Liver (tissue), 9 donors: ENCODE results near the gene CCM2. TPM values are rescaled to one million over a fixed set of nuclear protein-coding genes. Genes with fewer than 3 reads are reported as not detected.

Source experiments
- DNase-seq: peaks from one replicate; pipeline ENCODE4 v3.0.0-alpha.2; 2017; ENCODE audit warnings: low spot score
- H3K27ac ChIP-seq, 2 donors: one replicate each; pipeline ENCODE4 v1.7.0; 2013; ENCODE audit warnings: inconsistent platforms in 2 of 2, low read length in 2 of 2, control low read depth in 1 of 2, low read depth in 1 of 2, mild to moderate bottlenecking in 1 of 2
- H3K27me3 ChIP-seq, 4 donors: one replicate each; pipeline versions ENCODE4 v1.6.1 to v1.7.0; 2013; ENCODE audit warnings: low read length in 3 of 4, inconsistent platforms in 1 of 4, mild to moderate bottlenecking in 1 of 4, moderate library complexity in 1 of 4; ENCODE audit not compliant: control insufficient read depth in 4 of 4, insufficient read depth in 4 of 4
- H3K36me3 ChIP-seq, 4 donors: one replicate each; pipeline versions ENCODE4 v1.6.1 to v1.7.0; 2013; ENCODE audit warnings: low read length in 3 of 4, mild to moderate bottlenecking in 3 of 4, low read depth in 1 of 4, moderate library complexity in 1 of 4; ENCODE audit not compliant: control insufficient read depth in 4 of 4, insufficient read depth in 3 of 4
- H3K4me1 ChIP-seq, 4 donors: one replicate each; pipeline versions ENCODE4 v1.6.1 to v1.7.0; 2013; ENCODE audit warnings: low read length in 3 of 4, mild to moderate bottlenecking in 3 of 4, moderate library complexity in 1 of 4; ENCODE audit not compliant: control insufficient read depth in 4 of 4, insufficient read depth in 4 of 4
- H3K4me3 ChIP-seq, 3 donors: one replicate each; pipeline versions ENCODE4 v1.6.1 to v1.7.0; 2013; ENCODE audit warnings: low read length in 3 of 3, control low read depth in 1 of 3, low read depth in 1 of 3, mild to moderate bottlenecking in 1 of 3
- H3K9ac ChIP-seq, 2 donors: one replicate each; pipeline ENCODE4 v1.7.0; 2013; ENCODE audit warnings: low read length in 2 of 2, mild to moderate bottlenecking in 2 of 2, moderate library complexity in 2 of 2, control low read depth in 1 of 2, low read depth in 1 of 2
- H3K9me3 ChIP-seq, 4 donors: one replicate each; pipeline versions ENCODE4 v1.6.1 to v1.7.0; 2013; ENCODE audit warnings: low read length in 3 of 4; ENCODE audit not compliant: control insufficient read depth in 4 of 4
- EGR1 ChIP-seq, 2 donors: IDR thresholded peaks; 2 replicates each; pipeline ENCODE4 v1.6.1; 2016 to 2018; ENCODE audit warnings: antibody characterized with exemption in 2 of 2, low read depth in 2 of 2
- FOXA1 ChIP-seq: IDR thresholded peaks from 2 replicates; pipeline ENCODE4 v1.6.1; 2016; ENCODE audit warnings: antibody characterized with exemption
- FOXA2 ChIP-seq: IDR thresholded peaks from 2 replicates; pipeline ENCODE4 v1.6.1; 2016; ENCODE audit warnings: antibody characterized with exemption
- GABPA ChIP-seq, 2 donors: IDR thresholded peaks in 1 of 2; conservative IDR thresholded peaks in 1 of 2; 2 replicates each; pipeline ENCODE4 v1.6.1; 2016; ENCODE audit warnings: antibody characterized with exemption in 2 of 2, mild to moderate bottlenecking in 1 of 2, moderate library complexity in 1 of 2
- HNF4A ChIP-seq, 2 donors: conservative IDR thresholded peaks; 2 replicates each; pipeline ENCODE4 v1.6.1; 2016; ENCODE audit warnings: antibody characterized with exemption in 2 of 2, mild to moderate bottlenecking in 2 of 2
- JUND ChIP-seq, 2 donors: IDR thresholded peaks; 2 replicates each; pipeline ENCODE4 v1.6.1; 2016; ENCODE audit warnings: antibody characterized with exemption in 2 of 2
- NR2F2 ChIP-seq: IDR thresholded peaks from 2 replicates; pipeline ENCODE4 v1.6.1; 2016; ENCODE audit warnings: antibody characterized with exemption
- RAD21 ChIP-seq, 2 donors: IDR thresholded peaks; 2 replicates each; pipeline ENCODE4 v1.6.1; 2016; ENCODE audit warnings: antibody characterized with exemption in 2 of 2, mild to moderate bottlenecking in 2 of 2
- RXRA ChIP-seq, 2 donors: IDR thresholded peaks; 2 replicates each; pipeline ENCODE4 v1.6.1; 2017 to 2018; ENCODE audit warnings: antibody characterized with exemption in 2 of 2, mild to moderate bottlenecking in 1 of 2
- SP1 ChIP-seq: IDR thresholded peaks from 2 replicates; pipeline ENCODE4 v1.6.1; 2018; ENCODE audit warnings: antibody characterized with exemption, mild to moderate bottlenecking
- TAF1 ChIP-seq: conservative IDR thresholded peaks from 2 replicates; pipeline ENCODE4 v1.6.1; 2016; ENCODE audit warnings: antibody characterized with exemption, mild to moderate bottlenecking
- YY1 ChIP-seq: IDR thresholded peaks from 2 replicates; pipeline ENCODE4 v1.6.1; 2016; ENCODE audit warnings: antibody characterized with exemption, mild to moderate bottlenecking
- WGBS: extraction: QIAGEN DNeasy Blood & Tissue Kit; methylation state at CpG from one replicate; pipeline ENCODE4 v1.1.7; 2013; 5-methylcytosine and 5-hydroxymethylcytosine counted together
- polyA plus RNA-seq, 2 donors: library from polyadenylated mRNA; stranded (reverse) in 1 of 2; unstranded in 1 of 2; fragments of 200-250 nt in 1 of 2; fragments of >200 nt in 1 of 2; fragmentation: Nextera tagmentation in 1 of 2; extraction: Ambion mirVana in 1 of 2; gene quantifications; one replicate each; pipeline versions ENCODE4 v1.2.1 to v1.2.3, GENCODE V29; 2013 to 2015
- total RNA-seq, 2 donors: library from RNA; depleted of rRNA; stranded (reverse); fragments of >200 nt; gene quantifications; one replicate each; pipeline ENCODE4 v1.2.3, GENCODE V29; 2014
- TF ChIP-seq, protein P1 (sequence below): IDR thresholded peaks from 2 replicates; pipeline ENCODE4 v1.6.1; 2016; ENCODE audit warnings: antibody characterized with exemption
- TF ChIP-seq, protein P2 (sequence below): IDR thresholded peaks from 2 replicates; pipeline ENCODE4 v1.6.1; 2016; ENCODE audit warnings: antibody characterized with exemption
- TF ChIP-seq, protein P3 (sequence below): IDR thresholded peaks from 2 replicates; pipeline ENCODE4 v1.6.1; 2016; ENCODE audit warnings: antibody characterized with exemption, mild to moderate bottlenecking
- TF ChIP-seq, protein P4 (sequence below): IDR thresholded peaks from 2 replicates; pipeline ENCODE4 v1.6.1; 2016; ENCODE audit warnings: antibody characterized with exemption
- TF ChIP-seq, protein P5 (sequence below): fragments of 150-350 bp; IDR thresholded peaks from 2 replicates; pipeline ENCODE4 v1.5.1; 2017; ENCODE audit warnings: improper control_type of control experiment, low read depth, low read length; ENCODE audit not compliant: missing input control
- donor health status: healthy.
- donor health status: healthy.
- donor health status: healthy.
- donor health status: healthy.
- donor health status: healthy.

CCM2 gene
- total and polyA plus RNA-seq, 4 donors = 26.3 to 65.0 (median 47.5) TPM

DNA sequence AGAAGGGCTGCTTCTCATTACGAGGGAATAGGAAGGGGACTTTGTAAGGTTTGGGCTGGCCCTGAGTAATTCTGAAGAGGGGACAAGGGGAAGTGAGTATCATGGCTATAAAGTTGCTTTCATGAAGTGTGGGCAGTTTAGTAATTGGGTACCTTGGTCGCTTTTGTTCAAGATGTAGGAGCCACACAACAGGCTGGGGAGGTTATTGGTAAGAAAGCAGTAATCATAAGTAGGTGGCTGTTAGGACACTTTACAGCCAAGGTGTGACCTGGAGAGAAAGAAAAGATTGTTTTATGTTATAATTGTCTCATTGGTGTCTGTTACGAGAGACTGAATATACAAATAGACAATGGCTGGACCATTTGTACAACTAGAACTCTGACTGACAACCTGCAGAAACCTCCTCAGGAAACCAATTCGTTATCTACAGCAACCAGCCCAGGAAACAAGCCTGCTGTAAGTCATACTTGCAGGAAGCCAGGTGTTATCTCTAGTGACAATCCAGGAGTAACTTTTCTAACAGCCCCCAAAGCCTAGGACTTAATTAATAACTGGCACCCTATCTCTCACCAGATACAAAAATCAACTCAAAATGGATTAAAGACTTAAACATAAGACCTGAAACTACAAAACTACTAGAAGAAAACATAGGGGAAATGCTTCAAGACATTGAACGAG is 5.0 kb upstream of the CCM2 start:
- no peak for DNase-seq

DNA sequence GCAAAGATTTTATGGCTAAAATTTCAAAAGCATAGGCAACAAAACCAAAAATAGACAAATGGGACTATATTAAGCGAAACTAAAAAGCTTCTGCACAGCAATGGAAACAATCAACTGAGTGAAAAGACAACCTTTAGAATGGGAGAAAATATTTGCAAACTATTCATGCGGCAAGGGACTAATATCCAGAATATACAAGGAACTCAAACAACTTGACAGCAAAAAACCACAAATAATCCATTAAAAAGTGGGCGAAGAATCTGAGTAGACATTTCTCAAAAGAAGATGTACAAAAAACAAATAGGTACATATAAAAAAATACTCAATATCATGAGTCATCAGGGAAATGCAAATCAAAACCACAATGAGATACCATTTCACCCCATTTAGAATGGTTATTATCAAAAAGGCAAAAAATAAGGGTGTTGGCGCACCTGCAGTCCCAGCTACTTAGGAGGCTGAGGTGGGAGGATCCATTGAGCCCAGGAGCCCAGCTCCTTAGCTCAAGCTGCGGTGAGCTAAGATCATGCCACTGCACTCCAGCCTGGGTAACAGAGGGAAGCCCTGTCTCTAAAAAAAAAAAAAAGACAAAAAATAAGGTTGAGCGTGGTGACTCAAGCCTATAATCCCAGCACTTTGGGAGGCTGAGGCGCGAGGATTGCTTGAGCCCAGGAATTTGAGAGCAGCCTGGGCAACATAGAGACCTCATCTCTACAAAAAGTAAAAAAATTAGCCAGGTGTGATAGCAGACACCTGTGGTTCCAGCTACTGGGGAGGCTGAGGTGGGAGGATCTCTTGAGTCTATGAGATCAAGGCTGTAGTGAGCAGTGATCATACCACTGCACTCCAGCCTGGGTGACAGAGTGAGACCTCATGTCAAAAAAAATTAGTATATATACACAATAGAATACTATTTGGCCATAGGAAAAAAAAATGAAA is 4.2 kb upstream of the CCM2 start:
- H3K27me3 ChIP-seq = no peaks in the 10 kb centered on the region
- H3K4me3 ChIP-seq = no peak overlapping the region
- no peaks in the 10 kb centered on the region for H3K9me3 ChIP-seq
- H3K9ac ChIP-seq = no peak overlapping the region
- TF ChIP-seq GABPA (IDR thresholded peaks at IDR 0.05 in 1 of 2, conservative IDR thresholded peaks at IDR 0.05 in 1 of 2) (no peak), FOXA2 (no peak), HNF4A (conservative IDR thresholded peaks at IDR 0.05) (no peak), EGR1 (IDR thresholded peaks at IDR 0.05; ENCODE audit: low read depth in 2 of 2) (no peak), NR2F2 (no peak), JUND (IDR thresholded peaks at IDR 0.05) (no peak), SP1 (no peak), FOXA1 (no peak), YY1 (no peak), RXRA (IDR thresholded peaks at IDR 0.05) (no peak), RAD21 (IDR thresholded peaks at IDR 0.05) (no peak), TAF1 (no peak)
- TF ChIP-seq, protein P1, sequence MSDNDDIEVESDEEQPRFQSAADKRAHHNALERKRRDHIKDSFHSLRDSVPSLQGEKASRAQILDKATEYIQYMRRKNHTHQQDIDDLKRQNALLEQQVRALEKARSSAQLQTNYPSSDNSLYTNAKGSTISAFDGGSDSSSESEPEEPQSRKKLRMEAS = no peak
- TF ChIP-seq, protein P2, sequence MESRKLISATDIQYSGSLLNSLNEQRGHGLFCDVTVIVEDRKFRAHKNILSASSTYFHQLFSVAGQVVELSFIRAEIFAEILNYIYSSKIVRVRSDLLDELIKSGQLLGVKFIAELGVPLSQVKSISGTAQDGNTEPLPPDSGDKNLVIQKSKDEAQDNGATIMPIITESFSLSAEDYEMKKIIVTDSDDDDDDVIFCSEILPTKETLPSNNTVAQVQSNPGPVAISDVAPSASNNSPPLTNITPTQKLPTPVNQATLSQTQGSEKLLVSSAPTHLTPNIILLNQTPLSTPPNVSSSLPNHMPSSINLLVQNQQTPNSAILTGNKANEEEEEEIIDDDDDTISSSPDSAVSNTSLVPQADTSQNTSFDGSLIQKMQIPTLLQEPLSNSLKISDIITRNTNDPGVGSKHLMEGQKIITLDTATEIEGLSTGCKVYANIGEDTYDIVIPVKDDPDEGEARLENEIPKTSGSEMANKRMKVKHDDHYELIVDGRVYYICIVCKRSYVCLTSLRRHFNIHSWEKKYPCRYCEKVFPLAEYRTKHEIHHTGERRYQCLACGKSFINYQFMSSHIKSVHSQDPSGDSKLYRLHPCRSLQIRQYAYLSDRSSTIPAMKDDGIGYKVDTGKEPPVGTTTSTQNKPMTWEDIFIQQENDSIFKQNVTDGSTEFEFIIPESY = no peak
- TF ChIP-seq, protein P3, sequence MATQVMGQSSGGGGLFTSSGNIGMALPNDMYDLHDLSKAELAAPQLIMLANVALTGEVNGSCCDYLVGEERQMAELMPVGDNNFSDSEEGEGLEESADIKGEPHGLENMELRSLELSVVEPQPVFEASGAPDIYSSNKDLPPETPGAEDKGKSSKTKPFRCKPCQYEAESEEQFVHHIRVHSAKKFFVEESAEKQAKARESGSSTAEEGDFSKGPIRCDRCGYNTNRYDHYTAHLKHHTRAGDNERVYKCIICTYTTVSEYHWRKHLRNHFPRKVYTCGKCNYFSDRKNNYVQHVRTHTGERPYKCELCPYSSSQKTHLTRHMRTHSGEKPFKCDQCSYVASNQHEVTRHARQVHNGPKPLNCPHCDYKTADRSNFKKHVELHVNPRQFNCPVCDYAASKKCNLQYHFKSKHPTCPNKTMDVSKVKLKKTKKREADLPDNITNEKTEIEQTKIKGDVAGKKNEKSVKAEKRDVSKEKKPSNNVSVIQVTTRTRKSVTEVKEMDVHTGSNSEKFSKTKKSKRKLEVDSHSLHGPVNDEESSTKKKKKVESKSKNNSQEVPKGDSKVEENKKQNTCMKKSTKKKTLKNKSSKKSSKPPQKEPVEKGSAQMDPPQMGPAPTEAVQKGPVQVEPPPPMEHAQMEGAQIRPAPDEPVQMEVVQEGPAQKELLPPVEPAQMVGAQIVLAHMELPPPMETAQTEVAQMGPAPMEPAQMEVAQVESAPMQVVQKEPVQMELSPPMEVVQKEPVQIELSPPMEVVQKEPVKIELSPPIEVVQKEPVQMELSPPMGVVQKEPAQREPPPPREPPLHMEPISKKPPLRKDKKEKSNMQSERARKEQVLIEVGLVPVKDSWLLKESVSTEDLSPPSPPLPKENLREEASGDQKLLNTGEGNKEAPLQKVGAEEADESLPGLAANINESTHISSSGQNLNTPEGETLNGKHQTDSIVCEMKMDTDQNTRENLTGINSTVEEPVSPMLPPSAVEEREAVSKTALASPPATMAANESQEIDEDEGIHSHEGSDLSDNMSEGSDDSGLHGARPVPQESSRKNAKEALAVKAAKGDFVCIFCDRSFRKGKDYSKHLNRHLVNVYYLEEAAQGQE = no peak
- TF ChIP-seq, protein P4, sequence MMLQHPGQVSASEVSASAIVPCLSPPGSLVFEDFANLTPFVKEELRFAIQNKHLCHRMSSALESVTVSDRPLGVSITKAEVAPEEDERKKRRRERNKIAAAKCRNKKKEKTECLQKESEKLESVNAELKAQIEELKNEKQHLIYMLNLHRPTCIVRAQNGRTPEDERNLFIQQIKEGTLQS = no peak
- TF ChIP-seq, protein P5, sequence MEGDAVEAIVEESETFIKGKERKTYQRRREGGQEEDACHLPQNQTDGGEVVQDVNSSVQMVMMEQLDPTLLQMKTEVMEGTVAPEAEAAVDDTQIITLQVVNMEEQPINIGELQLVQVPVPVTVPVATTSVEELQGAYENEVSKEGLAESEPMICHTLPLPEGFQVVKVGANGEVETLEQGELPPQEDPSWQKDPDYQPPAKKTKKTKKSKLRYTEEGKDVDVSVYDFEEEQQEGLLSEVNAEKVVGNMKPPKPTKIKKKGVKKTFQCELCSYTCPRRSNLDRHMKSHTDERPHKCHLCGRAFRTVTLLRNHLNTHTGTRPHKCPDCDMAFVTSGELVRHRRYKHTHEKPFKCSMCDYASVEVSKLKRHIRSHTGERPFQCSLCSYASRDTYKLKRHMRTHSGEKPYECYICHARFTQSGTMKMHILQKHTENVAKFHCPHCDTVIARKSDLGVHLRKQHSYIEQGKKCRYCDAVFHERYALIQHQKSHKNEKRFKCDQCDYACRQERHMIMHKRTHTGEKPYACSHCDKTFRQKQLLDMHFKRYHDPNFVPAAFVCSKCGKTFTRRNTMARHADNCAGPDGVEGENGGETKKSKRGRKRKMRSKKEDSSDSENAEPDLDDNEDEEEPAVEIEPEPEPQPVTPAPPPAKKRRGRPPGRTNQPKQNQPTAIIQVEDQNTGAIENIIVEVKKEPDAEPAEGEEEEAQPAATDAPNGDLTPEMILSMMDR = no peak
- H3K36me3 ChIP-seq = no peaks in the 10 kb centered on the region
- 95% methylated on average over 8 of the region's 8 CpGs for WGBS
- peaks cover 0 to 2% (median 0%) of the 10 kb centered on the region in 4 donors for H3K4me1 ChIP-seq
- DNase-seq = no peak
- H3K27ac ChIP-seq = no peak overlapping the region

More for the DNA sequence above, 5.0 kb upstream of the CCM2 start:
- Histone ChIP-seq H3K4me3 (no peak overlapping the region), H3K4me1 (no peaks in the 10 kb centered on the region), H3K9me3 (no peaks in the 10 kb centered on the region), H3K27me3 (no peaks in the 10 kb centered on the region), H3K27ac (no peak overlapping the region), H3K36me3 (no peaks in the 10 kb centered on the region), H3K9ac (no peak overlapping the region)
- no peak for TF ChIP-seq EGR1 (IDR thresholded peaks at IDR 0.05; ENCODE audit: low read depth in 2 of 2)
- WGBS = 79% methylated on average over 5 of the region's 5 CpGs
